ENCODE data around the gene SLC35F3. TPM values are rescaled to one million over a fixed set of nuclear protein-coding genes. Genes with fewer than 3 reads are reported as not detected.

Gene SLC35F3
- total and polyA plus RNA-seq, 4 donors: 0.01 to 0.37 (median 0.08) TPM; not detected in 1

DNA sequence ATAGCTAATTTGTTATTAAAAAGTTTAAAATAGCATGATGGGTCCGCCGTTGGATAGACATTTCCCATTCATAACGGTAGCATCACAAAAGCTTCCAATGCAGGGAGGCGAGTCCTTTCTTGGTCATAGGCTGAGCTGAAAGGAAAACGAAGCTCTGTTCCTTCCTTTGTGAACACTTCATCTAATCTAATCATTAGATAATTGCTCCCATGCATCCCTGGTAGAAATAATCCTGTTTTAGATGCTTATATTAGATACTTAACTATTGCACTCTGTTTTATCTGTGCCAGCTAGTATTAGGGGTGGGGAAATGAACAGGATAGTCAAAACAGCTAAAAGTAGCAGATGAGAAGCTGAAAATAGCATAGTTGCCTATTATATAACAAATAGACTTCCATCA is 215.0 kb downstream of the SLC35F3 start:
- no peak for TF ChIP-seq HNF4A (conservative IDR thresholded peaks at IDR 0.05)
- TF ChIP-seq JUND (IDR thresholded peaks at IDR 0.05): no peak
- no peak for TF ChIP-seq FOXA1 (IDR thresholded peaks at IDR 0.05)
- no peak for TF ChIP-seq RAD21 (IDR thresholded peaks at IDR 0.05)
- no peak for TF ChIP-seq MAX (IDR thresholded peaks at IDR 0.05)
- TF ChIP-seq YY1 (IDR thresholded peaks at IDR 0.05): no peak
- TF ChIP-seq EGR1 (IDR thresholded peaks at IDR 0.05; ENCODE audit: low read depth in 2 of 2): no peak
- TF ChIP-seq FOXA2 (IDR thresholded peaks at IDR 0.05): no peak
- no peak for TF ChIP-seq RXRA (IDR thresholded peaks at IDR 0.05)
- TF ChIP-seq, protein P1, sequence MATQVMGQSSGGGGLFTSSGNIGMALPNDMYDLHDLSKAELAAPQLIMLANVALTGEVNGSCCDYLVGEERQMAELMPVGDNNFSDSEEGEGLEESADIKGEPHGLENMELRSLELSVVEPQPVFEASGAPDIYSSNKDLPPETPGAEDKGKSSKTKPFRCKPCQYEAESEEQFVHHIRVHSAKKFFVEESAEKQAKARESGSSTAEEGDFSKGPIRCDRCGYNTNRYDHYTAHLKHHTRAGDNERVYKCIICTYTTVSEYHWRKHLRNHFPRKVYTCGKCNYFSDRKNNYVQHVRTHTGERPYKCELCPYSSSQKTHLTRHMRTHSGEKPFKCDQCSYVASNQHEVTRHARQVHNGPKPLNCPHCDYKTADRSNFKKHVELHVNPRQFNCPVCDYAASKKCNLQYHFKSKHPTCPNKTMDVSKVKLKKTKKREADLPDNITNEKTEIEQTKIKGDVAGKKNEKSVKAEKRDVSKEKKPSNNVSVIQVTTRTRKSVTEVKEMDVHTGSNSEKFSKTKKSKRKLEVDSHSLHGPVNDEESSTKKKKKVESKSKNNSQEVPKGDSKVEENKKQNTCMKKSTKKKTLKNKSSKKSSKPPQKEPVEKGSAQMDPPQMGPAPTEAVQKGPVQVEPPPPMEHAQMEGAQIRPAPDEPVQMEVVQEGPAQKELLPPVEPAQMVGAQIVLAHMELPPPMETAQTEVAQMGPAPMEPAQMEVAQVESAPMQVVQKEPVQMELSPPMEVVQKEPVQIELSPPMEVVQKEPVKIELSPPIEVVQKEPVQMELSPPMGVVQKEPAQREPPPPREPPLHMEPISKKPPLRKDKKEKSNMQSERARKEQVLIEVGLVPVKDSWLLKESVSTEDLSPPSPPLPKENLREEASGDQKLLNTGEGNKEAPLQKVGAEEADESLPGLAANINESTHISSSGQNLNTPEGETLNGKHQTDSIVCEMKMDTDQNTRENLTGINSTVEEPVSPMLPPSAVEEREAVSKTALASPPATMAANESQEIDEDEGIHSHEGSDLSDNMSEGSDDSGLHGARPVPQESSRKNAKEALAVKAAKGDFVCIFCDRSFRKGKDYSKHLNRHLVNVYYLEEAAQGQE (IDR thresholded peaks at IDR 0.05): no peak
- TF ChIP-seq, protein P2, sequence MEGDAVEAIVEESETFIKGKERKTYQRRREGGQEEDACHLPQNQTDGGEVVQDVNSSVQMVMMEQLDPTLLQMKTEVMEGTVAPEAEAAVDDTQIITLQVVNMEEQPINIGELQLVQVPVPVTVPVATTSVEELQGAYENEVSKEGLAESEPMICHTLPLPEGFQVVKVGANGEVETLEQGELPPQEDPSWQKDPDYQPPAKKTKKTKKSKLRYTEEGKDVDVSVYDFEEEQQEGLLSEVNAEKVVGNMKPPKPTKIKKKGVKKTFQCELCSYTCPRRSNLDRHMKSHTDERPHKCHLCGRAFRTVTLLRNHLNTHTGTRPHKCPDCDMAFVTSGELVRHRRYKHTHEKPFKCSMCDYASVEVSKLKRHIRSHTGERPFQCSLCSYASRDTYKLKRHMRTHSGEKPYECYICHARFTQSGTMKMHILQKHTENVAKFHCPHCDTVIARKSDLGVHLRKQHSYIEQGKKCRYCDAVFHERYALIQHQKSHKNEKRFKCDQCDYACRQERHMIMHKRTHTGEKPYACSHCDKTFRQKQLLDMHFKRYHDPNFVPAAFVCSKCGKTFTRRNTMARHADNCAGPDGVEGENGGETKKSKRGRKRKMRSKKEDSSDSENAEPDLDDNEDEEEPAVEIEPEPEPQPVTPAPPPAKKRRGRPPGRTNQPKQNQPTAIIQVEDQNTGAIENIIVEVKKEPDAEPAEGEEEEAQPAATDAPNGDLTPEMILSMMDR (IDR thresholded peaks at IDR 0.05; ENCODE audit: low read depth, low read length, missing input control): no peak
- TF ChIP-seq SP1 (IDR thresholded peaks at IDR 0.05): no peak
- TF ChIP-seq GABPA (IDR thresholded peaks at IDR 0.05 in 1 of 2, conservative IDR thresholded peaks at IDR 0.05 in 1 of 2): no peak
- no peak for TF ChIP-seq HNF4G (IDR thresholded peaks at IDR 0.05)
- TF ChIP-seq NR2F2 (IDR thresholded peaks at IDR 0.05): no peak
- no peak for TF ChIP-seq ZBTB33 (IDR thresholded peaks at IDR 0.05)

GRCh38 chr1:234120327-234120944 is 216.0 kb downstream of the SLC35F3 start:
- Histone ChIP-seq H3K27me3 (ENCODE audit: control insufficient read depth in 4 of 4, insufficient read depth in 4 of 4, low read length in 3 of 4) (peaks cover 0 to 2% (median 0%) of the 10 kb centered on the region in 4 donors), H3K36me3 (ENCODE audit: control insufficient read depth in 4 of 4, insufficient read depth in 3 of 4, low read depth in 1 of 4, low read length in 3 of 4) (no peaks in the 10 kb centered on the region), H3K27ac (ENCODE audit: low read depth in 1 of 2, low read length in 2 of 2) (no peak overlapping the region), H3K4me1 (ENCODE audit: control insufficient read depth in 4 of 4, insufficient read depth in 4 of 4, low read length in 3 of 4) (peaks cover 0 to 12% (median 3%) of the 10 kb centered on the region in 4 donors), H3K9me3 (ENCODE audit: control insufficient read depth in 4 of 4, low read length in 3 of 4) (no peaks in the 10 kb centered on the region), H3K4me3 (ENCODE audit: low read depth in 1 of 3, low read length in 3 of 3) (no peak overlapping the region), H3K9ac (ENCODE audit: low read depth in 1 of 2, low read length in 2 of 2) (no peak overlapping the region)
- 83% methylated on average over 7 of the region's 7 CpGs for WGBS
- DNase-seq (ENCODE audit: low spot score): no peak
- TF ChIP-seq NR2F2 (IDR thresholded peaks at IDR 0.05) (no peak), FOXA1 (IDR thresholded peaks at IDR 0.05) (no peak), ZBTB33 (IDR thresholded peaks at IDR 0.05) (no peak), JUND (IDR thresholded peaks at IDR 0.05) (no peak), RAD21 (IDR thresholded peaks at IDR 0.05) (no peak), HNF4G (IDR thresholded peaks at IDR 0.05) (no peak), RXRA (IDR thresholded peaks at IDR 0.05) (no peak), YY1 (IDR thresholded peaks at IDR 0.05) (no peak), EGR1 (IDR thresholded peaks at IDR 0.05; ENCODE audit: low read depth in 2 of 2) (no peak), GABPA (IDR thresholded peaks at IDR 0.05 in 1 of 2, conservative IDR thresholded peaks at IDR 0.05 in 1 of 2) (no peak), FOXA2 (IDR thresholded peaks at IDR 0.05) (no peak)
- TF ChIP-seq, protein P3, sequence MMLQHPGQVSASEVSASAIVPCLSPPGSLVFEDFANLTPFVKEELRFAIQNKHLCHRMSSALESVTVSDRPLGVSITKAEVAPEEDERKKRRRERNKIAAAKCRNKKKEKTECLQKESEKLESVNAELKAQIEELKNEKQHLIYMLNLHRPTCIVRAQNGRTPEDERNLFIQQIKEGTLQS (IDR thresholded peaks at IDR 0.05): no peak
- TF ChIP-seq, protein P1 (IDR thresholded peaks at IDR 0.05): no peak

More for the DNA sequence above, 215.0 kb downstream of the SLC35F3 start:
- DNase-seq (ENCODE audit: low spot score): no peak
- Histone ChIP-seq H3K36me3 (ENCODE audit: control insufficient read depth in 4 of 4, insufficient read depth in 3 of 4, low read depth in 1 of 4, low read length in 3 of 4) (no peaks in the 10 kb centered on the region), H3K4me1 (ENCODE audit: control insufficient read depth in 4 of 4, insufficient read depth in 4 of 4, low read length in 3 of 4) (peaks cover 0 to 18% (median 11%) of the 10 kb centered on the region in 4 donors), H3K9ac (ENCODE audit: low read depth in 1 of 2, low read length in 2 of 2) (no peak overlapping the region), H3K27ac (ENCODE audit: low read depth in 1 of 2, low read length in 2 of 2) (no peak overlapping the region), H3K9me3 (ENCODE audit: control insufficient read depth in 4 of 4, low read length in 3 of 4) (no peaks in the 10 kb centered on the region), H3K4me3 (ENCODE audit: low read depth in 1 of 3, low read length in 3 of 3) (no peak overlapping the region), H3K27me3 (ENCODE audit: control insufficient read depth in 4 of 4, insufficient read depth in 4 of 4, low read length in 3 of 4) (no peaks in the 10 kb centered on the region)
- 91% methylated on average over 5 of the region's 5 CpGs for WGBS
